GM23338 (cell line): Measurements from ENCODE around the gene RASL10B. TPM values are rescaled to one million over a fixed set of nuclear protein-coding genes. Genes with fewer than 3 reads are reported as not detected.

ENCODE experiments used
- ATAC-seq: fragments of 200-7000 bp; cut with Tn5 transposase; 3 replicates; pipeline ENCODE4 v1.9.1; 2020
- DNase-seq: peaks from one replicate; pipeline ENCODE4 v3.0.0-alpha.2; 2015; ENCODE audit warnings: low spot score
- H2AFZ ChIP-seq: fragments of 200-600 bp; sonication (generic); 2 replicates; pipeline ENCODE4 v1.8.0; 2016; ENCODE audit warnings: antibody characterized with exemption, mild to moderate bottlenecking, moderate library complexity
- H3F3A ChIP-seq: fragments of 200-600 bp; sonication (generic); replicated peaks from 2 replicates; pipeline ENCODE4 v1.8.0; 2017; ENCODE audit warnings: antibody characterized with exemption, mixed run types, low read depth
- H3K27ac ChIP-seq: fragments of 200-600 bp; sonication (generic); 2 replicates; pipeline ENCODE4 v1.6.1; 2016; ENCODE audit warnings: low read depth
- H3K27me3 ChIP-seq: fragments of 200-600 bp; sonication (generic); 2 replicates; pipeline ENCODE4 v1.8.0; 2016; ENCODE audit warnings: mild to moderate bottlenecking, mixed run types, moderate library complexity; ENCODE audit not compliant: insufficient read depth
- H3K36me3 ChIP-seq: fragments of 200-600 bp; sonication (generic); 2 replicates; pipeline ENCODE4 v1.8.0; 2016; ENCODE audit warnings: mild to moderate bottlenecking; ENCODE audit not compliant: insufficient read depth
- H3K4me1 ChIP-seq: fragments of 200-600 bp; sonication (generic); 2 replicates; pipeline ENCODE4 v1.8.0; 2016; ENCODE audit warnings: mild to moderate bottlenecking, moderate library complexity; ENCODE audit not compliant: insufficient read depth
- H3K4me2 ChIP-seq: fragments of 200-600 bp; sonication (generic); 2 replicates; pipeline ENCODE4 v1.7.1; 2017; ENCODE audit warnings: mixed run types
- H3K4me3 ChIP-seq: fragments of 200-600 bp; sonication (generic); 2 replicates; pipeline ENCODE4 v1.6.1; 2016; ENCODE audit warnings: mixed run types
- H3K79me2 ChIP-seq: fragments of 200-600 bp; sonication (generic); replicated peaks from 2 replicates; pipeline ENCODE4 v1.8.0; 2017; ENCODE audit warnings: mild to moderate bottlenecking; ENCODE audit not compliant: insufficient read depth
- H3K9me2 ChIP-seq: fragments of 200-600 bp; sonication (generic); 2 replicates; pipeline ENCODE4 v1.8.0; 2017; ENCODE audit not compliant: insufficient read depth
- H4K20me1 ChIP-seq: fragments of 200-600 bp; sonication (generic); replicated peaks from 2 replicates; pipeline ENCODE4 v1.8.0; 2017; ENCODE audit warnings: mild to moderate bottlenecking; ENCODE audit not compliant: insufficient read depth
- H3K27ac Mint-ChIP-seq: 2 replicates; pipeline ENCODE4 v1.8.0; 2020; ENCODE audit warnings: inconsistent platforms, mild to moderate bottlenecking, moderate library complexity, mixed read lengths
- H3K27me3 Mint-ChIP-seq: 3 replicates; pipeline ENCODE4 v1.8.0; 2022; ENCODE audit warnings: low read depth, mild to moderate bottlenecking, moderate library complexity, mixed read lengths, inconsistent platforms; ENCODE audit not compliant: insufficient read depth, poor library complexity
- H3K36me3 Mint-ChIP-seq: 3 replicates; pipeline ENCODE4 v1.8.0; 2021; ENCODE audit warnings: low read depth, mild to moderate bottlenecking, inconsistent platforms, moderate library complexity, mixed read lengths
- H3K4me1 Mint-ChIP-seq: 3 replicates; pipeline ENCODE4 v1.8.0; 2020; ENCODE audit warnings: mild to moderate bottlenecking, inconsistent platforms, mixed read lengths
- H3K4me3 Mint-ChIP-seq: 3 replicates; pipeline ENCODE4 v1.8.0; 2021; ENCODE audit warnings: moderate library complexity, mild to moderate bottlenecking, inconsistent platforms, mixed read lengths
- H3K9me3 Mint-ChIP-seq: 3 replicates; pipeline ENCODE4 v1.8.0; 2020; ENCODE audit warnings: moderate library complexity, mild to moderate bottlenecking, inconsistent platforms, mixed read lengths
- CREB1 ChIP-seq: fragments of 250-450 bp; sonication (Bioruptor Pico); IDR thresholded peaks from 2 replicates; pipeline ENCODE4 v1.5.0; 2020; ENCODE audit warnings: low read depth, mild to moderate bottlenecking, moderate library complexity
- JUNB ChIP-seq: IDR thresholded peaks from one replicate; pipeline ENCODE4 v1.6.1; 2016; ENCODE audit warnings: antibody characterized with exemption; ENCODE audit not compliant: unreplicated experiment
- NANOG ChIP-seq: IDR thresholded peaks from 2 replicates; pipeline ENCODE4 v1.6.1; 2016; ENCODE audit warnings: antibody characterized with exemption, borderline replicate concordance
- REST ChIP-seq: IDR thresholded peaks from one replicate; pipeline ENCODE4 v1.6.1; 2018; ENCODE audit warnings: antibody characterized with exemption; ENCODE audit not compliant: unreplicated experiment
- STAT1 ChIP-seq: IDR thresholded peaks from one replicate; pipeline ENCODE4 v1.6.1; 2016; ENCODE audit warnings: antibody characterized with exemption; ENCODE audit not compliant: unreplicated experiment
- ZNF331 ChIP-seq: fragments of 250-450 bp; sonication (Bioruptor Pico); IDR thresholded peaks from 2 replicates; pipeline ENCODE4 v1.5.0; 2020; ENCODE audit warnings: low read depth, mild to moderate bottlenecking, moderate library complexity
- polyA plus RNA-seq: library from polyadenylated mRNA; unstranded; fragments of >200 nt; fragmentation: Nextera tagmentation; extraction: Ambion mirVana; gene quantifications from 2 replicates; pipeline ENCODE4 v1.2.1, GENCODE V29; 2016
- total RNA-seq: library from RNA; depleted of rRNA; stranded (reverse); fragments of >200 nt; shearing (Covaris generic); gene quantifications from 2 replicates; pipeline ENCODE4 v1.2.3, GENCODE V29; 2014
- TF ChIP-seq, protein P1 (sequence below), 2 experiments: fragments of 200-600 bp in 1 of 2; sonication (generic) in 1 of 2; conservative IDR thresholded peaks; 2 replicates each; pipeline versions ENCODE4 v1.5.1 to v1.6.1; 2016 to 2017; ENCODE audit warnings: antibody characterized with exemption in 2 of 2, low read depth in 2 of 2, mild to moderate bottlenecking in 2 of 2, moderate library complexity in 1 of 2

RASL10B gene
- total and polyA plus RNA-seq, 2 experiments from 2014 or later: 7.1 to 26.2 TPM

DNA sequence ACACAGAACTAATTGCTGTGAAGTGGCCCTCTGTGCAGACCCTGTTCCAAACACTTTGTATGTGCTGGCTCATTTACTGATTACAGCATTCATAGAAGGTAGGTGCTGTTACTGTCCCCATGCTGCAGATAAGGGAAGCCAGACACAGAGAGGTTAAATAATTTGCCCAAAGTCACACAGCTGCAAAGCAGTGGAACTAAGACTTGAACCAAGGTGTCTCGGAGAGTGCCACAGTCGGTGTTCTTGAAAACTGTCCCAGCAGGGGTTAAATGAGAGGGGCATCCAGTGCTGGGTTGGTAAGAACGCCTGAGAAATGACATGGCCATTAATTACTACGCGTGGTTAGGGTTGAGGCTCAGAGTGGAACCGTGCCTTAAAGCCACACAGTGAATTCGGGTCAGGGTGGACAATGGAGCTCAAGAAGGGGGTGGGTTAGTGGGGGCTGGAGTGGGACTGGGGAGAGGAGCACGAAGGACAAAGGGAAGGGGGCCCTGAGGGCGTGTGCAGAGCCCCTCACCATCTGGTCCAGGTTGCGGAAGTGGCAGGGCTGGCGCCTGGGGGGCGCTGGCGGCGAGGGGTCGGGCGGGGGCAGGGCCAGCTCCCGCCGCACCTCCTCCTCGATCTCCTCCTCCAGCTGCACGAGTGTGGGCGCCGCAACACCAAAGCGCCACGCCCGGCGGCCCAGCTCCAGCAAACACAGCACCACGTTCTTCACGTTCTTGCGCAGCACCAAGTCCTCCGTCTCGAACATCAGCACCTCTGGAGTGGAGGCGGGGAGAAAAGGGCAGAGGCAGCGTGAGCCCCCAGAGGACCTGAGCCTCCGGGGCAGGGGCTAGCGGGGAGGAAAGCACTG is 18.3 kb downstream of the RASL10B start:
- H4K20me1 ChIP-seq: no peaks in the 10 kb centered on the region
- no peaks in the 10 kb centered on the region for H3K9me3 Mint-ChIP-seq
- no peaks in the 10 kb centered on the region for H3K36me3 Mint-ChIP-seq
- no peak overlapping the region for H3K27ac ChIP-seq
- DNase-seq (peak; percentile 59), ATAC-seq (peak; percentile 53)
- H3K4me3 ChIP-seq: peak overlapping the region; percentile 59
- H3K27me3 Mint-ChIP-seq: peaks cover 36% of the 10 kb centered on the region
- peaks cover 31% of the 10 kb centered on the region for H3K4me1 Mint-ChIP-seq
- no peaks in the 10 kb centered on the region for H3K79me2 ChIP-seq
- peaks cover 24% of the 10 kb centered on the region for H3K27me3 ChIP-seq
- no peaks in the 10 kb centered on the region for H3K9me2 ChIP-seq
- H3K4me1 ChIP-seq: peaks cover 6% of the 10 kb centered on the region; the same call in 1 of the 2 replicates
- H3K4me2 ChIP-seq: peak overlapping the region; percentile 89
- no peaks in the 10 kb centered on the region for H3K36me3 ChIP-seq
- no peak for TF ChIP-seq NANOG
- TF ChIP-seq, protein P1, sequence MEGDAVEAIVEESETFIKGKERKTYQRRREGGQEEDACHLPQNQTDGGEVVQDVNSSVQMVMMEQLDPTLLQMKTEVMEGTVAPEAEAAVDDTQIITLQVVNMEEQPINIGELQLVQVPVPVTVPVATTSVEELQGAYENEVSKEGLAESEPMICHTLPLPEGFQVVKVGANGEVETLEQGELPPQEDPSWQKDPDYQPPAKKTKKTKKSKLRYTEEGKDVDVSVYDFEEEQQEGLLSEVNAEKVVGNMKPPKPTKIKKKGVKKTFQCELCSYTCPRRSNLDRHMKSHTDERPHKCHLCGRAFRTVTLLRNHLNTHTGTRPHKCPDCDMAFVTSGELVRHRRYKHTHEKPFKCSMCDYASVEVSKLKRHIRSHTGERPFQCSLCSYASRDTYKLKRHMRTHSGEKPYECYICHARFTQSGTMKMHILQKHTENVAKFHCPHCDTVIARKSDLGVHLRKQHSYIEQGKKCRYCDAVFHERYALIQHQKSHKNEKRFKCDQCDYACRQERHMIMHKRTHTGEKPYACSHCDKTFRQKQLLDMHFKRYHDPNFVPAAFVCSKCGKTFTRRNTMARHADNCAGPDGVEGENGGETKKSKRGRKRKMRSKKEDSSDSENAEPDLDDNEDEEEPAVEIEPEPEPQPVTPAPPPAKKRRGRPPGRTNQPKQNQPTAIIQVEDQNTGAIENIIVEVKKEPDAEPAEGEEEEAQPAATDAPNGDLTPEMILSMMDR (conservative IDR thresholded peaks at IDR 0.05; ENCODE audit: low read depth in 2 of 2): peak in 1 of 2 experiments; percentile 24; a peak in 3 of 4 replicates
- H2AFZ ChIP-seq: peak overlapping the region; percentile 97
- no peak overlapping the region for H3K27ac Mint-ChIP-seq
- H3K4me3 Mint-ChIP-seq: peak overlapping the region; percentile 64
- no peaks in the 10 kb centered on the region for H3F3A ChIP-seq

DNA sequence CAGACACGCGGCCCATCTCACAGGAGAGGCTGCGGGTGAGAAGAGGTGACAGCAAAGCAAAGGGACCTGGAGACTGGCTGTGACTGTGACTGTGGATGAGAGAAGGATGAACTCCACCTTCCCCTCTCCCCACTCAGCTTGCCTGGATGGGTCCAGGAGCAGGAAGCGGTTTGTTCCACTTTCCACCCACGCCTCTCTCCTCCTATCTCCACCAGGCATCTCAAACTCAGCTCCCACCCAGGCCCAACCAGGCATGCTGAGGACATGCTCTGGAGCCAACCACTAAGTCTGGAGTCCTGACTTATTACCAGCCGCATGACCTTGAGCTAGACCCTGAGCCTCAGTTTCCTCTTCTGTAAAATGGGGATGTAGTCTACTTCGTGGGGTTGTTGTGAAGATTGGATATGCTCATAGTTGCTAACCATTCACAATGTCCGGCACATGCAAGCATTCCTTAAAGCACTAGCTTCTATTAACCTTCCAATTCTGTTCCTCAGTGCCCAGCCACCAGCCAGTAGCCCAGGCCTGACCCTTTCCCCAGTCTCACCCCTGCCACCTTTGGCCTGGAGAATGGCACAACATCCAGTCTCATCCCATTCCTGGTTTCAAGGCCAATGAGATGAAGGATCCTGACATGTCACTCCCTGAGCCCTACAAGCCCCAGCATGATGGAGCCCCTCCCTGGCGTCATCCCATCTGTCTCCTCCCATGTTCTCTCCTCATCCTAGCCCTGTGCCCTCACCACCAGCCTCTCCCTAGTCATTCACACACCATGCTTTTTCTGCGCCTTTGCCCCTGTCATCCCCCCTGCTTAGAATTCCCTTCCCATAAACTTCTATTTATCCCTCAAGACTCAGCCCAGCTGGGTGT is 19.3 kb downstream of the RASL10B start:
- Histone ChIP-seq H3K9me2 (no peaks in the 10 kb centered on the region), H3K27me3 (peaks cover 24% of the 10 kb centered on the region), H3K79me2 (no peaks in the 10 kb centered on the region), H3K36me3 (no peaks in the 10 kb centered on the region), H3K4me1 (peaks cover 6% of the 10 kb centered on the region; the same call in 1 of the 2 replicates), H4K20me1 (no peaks in the 10 kb centered on the region), H3K4me3 (peak overlapping the region; percentile 59), H2AFZ (peak overlapping the region; percentile 97), H3K4me2 (peak overlapping the region; percentile 89), H3K27ac (no peak overlapping the region), H3F3A (no peaks in the 10 kb centered on the region)
- no peaks in the 10 kb centered on the region for H3K36me3 Mint-ChIP-seq
- peaks cover 31% of the 10 kb centered on the region for H3K4me1 Mint-ChIP-seq
- DNase-seq (no peak), ATAC-seq (no peak; the same call in 2 of the 3 replicates)
- H3K4me3 Mint-ChIP-seq: peak overlapping the region; percentile 64
- H3K9me3 Mint-ChIP-seq: no peaks in the 10 kb centered on the region
- H3K27ac Mint-ChIP-seq: no peak overlapping the region
- peaks cover 36% of the 10 kb centered on the region for H3K27me3 Mint-ChIP-seq
- TF ChIP-seq REST (no peak), ZNF331 (CRISPR knock-in tag) (no peak), CREB1 (CRISPR knock-in tag) (no peak), STAT1 (no peak), JUNB (no peak)
